HCT116 (cell line): ENCODE measurements around the gene COG1. TPM values are rescaled to one million over a fixed set of nuclear protein-coding genes. Genes with fewer than 3 reads are reported as not detected.

Source experiments
- ATAC-seq: fragments of 200-7000 bp; cut with Tn5 transposase; 2 replicates; pipeline ENCODE4 v1.9.1; 2020; ENCODE audit warnings: mild to moderate bottlenecking, moderate library complexity
- BruUV-seq: library from RNA; stranded (reverse); fragments of 400-500 nt; replicated peaks from 2 replicates; lab custom pipeline; 2021; lab: Mats Ljungman, UMichigan
- CTCF ChIA-PET: fragments of 300-600 bp; sonication (Branson Sonifier 250); formaldehyde crosslinking; loops from one replicate; lab custom pipeline; 2021; ENCODE audit warnings: antibody characterized with exemption; lab: Charles Lee
- POLR2A ChIA-PET: fragments of 300-600, 350-600 bp; sonication (Branson Sonifier 250); formaldehyde crosslinking; loops from one replicate; lab custom pipeline; 2021; ENCODE audit warnings: antibody characterized with exemption; lab: Charles Lee
- RAD21 ChIA-PET, 2 experiments: fragments of 300-600 bp; sonication (Branson Sonifier 250); formaldehyde crosslinking; loops; one replicate each; lab custom pipeline; 2023; ENCODE audit warnings: low total read pairs in 2 of 2; ENCODE audit not compliant: uncharacterized antibody in 2 of 2, unreplicated experiment in 2 of 2, low non-redundant PET in 1 of 2; lab: Charles Lee
- DNase-seq: peaks from one replicate; pipeline ENCODE4 v3.0.0-alpha.2; 2010; ENCODE audit warnings: low read depth, low spot score
- H2AFZ ChIP-seq: fragments of 200-600 bp; shearing (Covaris generic), sonication (generic); 2 replicates; pipeline ENCODE4 v1.6.1; 2017; ENCODE audit warnings: low read depth, mixed run types, mixed read lengths, antibody characterized with exemption, low read length; ENCODE audit not compliant: poor library complexity, severe bottlenecking
- H3K27ac ChIP-seq: 2 replicates; pipeline ENCODE4 v1.5.1; 2012; ENCODE audit warnings: low read depth, low read length
- H3K27me3 ChIP-seq: fragments of 200-600 bp; sonication (generic); 2 replicates; pipeline ENCODE4 v1.6.1; 2016; ENCODE audit warnings: mixed run types, low read length, mixed read lengths; ENCODE audit not compliant: insufficient read depth
- H3K36me3 ChIP-seq, 2 experiments: fragments of 200-500 bp in 1 of 2; fragments of 200-600 bp in 1 of 2; sonication (Bioruptor generic) in 1 of 2; sonication (generic) in 1 of 2; 2 replicates each; pipeline versions ENCODE4 v1.5.1 to v1.6.1; 2014 to 2016; ENCODE audit warnings: low read length in 2 of 2, inconsistent platforms in 1 of 2, mixed read lengths in 1 of 2, mixed run types in 1 of 2; ENCODE audit not compliant: insufficient read depth in 2 of 2, control insufficient read depth in 1 of 2
- H3K4me1 ChIP-seq, 2 experiments: fragments of 200-600 bp in 1 of 2; sonication (generic) in 1 of 2; 2 replicates each; pipeline versions ENCODE4 v1.5.1 to v1.6.1; 2012 to 2017; ENCODE audit warnings: low read length in 2 of 2, inconsistent platforms in 1 of 2, mild to moderate bottlenecking in 1 of 2, mixed read lengths in 1 of 2, mixed run types in 1 of 2, moderate library complexity in 1 of 2; ENCODE audit not compliant: insufficient read depth in 2 of 2, control insufficient read depth in 1 of 2
- H3K4me2 ChIP-seq: fragments of 200-600 bp; sonication (generic); 2 replicates; pipeline ENCODE4 v1.6.1; 2017; ENCODE audit warnings: mixed run types, low read length, mixed read lengths
- H3K4me3 ChIP-seq, 2 experiments: fragments of 200-600 bp in 1 of 2; sonication (generic) in 1 of 2; replicated peaks in 1 of 2; 2 replicates each; pipeline ENCODE4 v1.5.1; 2011 to 2016; ENCODE audit warnings: low read length in 2 of 2, control low read depth in 1 of 2, low read depth in 1 of 2, mild to moderate bottlenecking in 1 of 2, mixed read lengths in 1 of 2, mixed run types in 1 of 2
- H3K79me2 ChIP-seq: fragments of 200-600 bp; sonication (generic); 2 replicates; pipeline ENCODE4 v1.6.1; 2017; ENCODE audit warnings: mild to moderate bottlenecking, mixed run types, low read length, moderate library complexity, mixed read lengths; ENCODE audit not compliant: insufficient read depth
- H3K9ac ChIP-seq: fragments of 200-600 bp; sonication (generic); 2 replicates; pipeline ENCODE4 v1.6.1; 2016; ENCODE audit warnings: low read length, mixed read lengths
- H3K9me2 ChIP-seq: fragments of 200-600 bp; sonication (generic), shearing (Covaris generic); 2 replicates; pipeline ENCODE4 v1.6.1; 2017; ENCODE audit warnings: mixed run types, mild to moderate bottlenecking, moderate library complexity; ENCODE audit not compliant: insufficient read depth
- H3K9me3 ChIP-seq, 2 experiments: fragments of 200-500 bp in 1 of 2; fragments of 200-600 bp in 1 of 2; sonication (Bioruptor generic) in 1 of 2; sonication (generic) in 1 of 2; 2 replicates each; pipeline ENCODE4 v1.6.1; 2014 to 2017; ENCODE audit warnings: low read length in 2 of 2, mixed read lengths in 2 of 2, inconsistent platforms in 1 of 2, low read depth in 1 of 2, mild to moderate bottlenecking in 1 of 2, mixed run types in 1 of 2, moderate library complexity in 1 of 2; ENCODE audit not compliant: control insufficient read depth in 1 of 2, insufficient read depth in 1 of 2
- H4K20me1 ChIP-seq: fragments of 200-600 bp; sonication (generic), shearing (Covaris generic); 2 replicates; pipeline ENCODE4 v1.6.1; 2017; ENCODE audit warnings: mixed run types, mild to moderate bottlenecking, moderate library complexity; ENCODE audit not compliant: insufficient read depth
- EZH2 ChIP-seq: fragments of 200-600 bp; sonication (generic); IDR thresholded peaks from 2 replicates; pipeline ENCODE4 v1.6.1; 2017; ENCODE audit warnings: antibody characterized with exemption, mixed run types
- EZH2phosphoT487 ChIP-seq: fragments of 200-600 bp; IDR thresholded peaks from 2 replicates; pipeline ENCODE4 v1.6.1; 2018; ENCODE audit warnings: antibody characterized with exemption, borderline replicate concordance
- FOSL1 ChIP-seq: IDR thresholded peaks from 2 replicates; pipeline ENCODE4 v1.6.1; 2012; ENCODE audit warnings: low read depth
- YY1 ChIP-seq: IDR thresholded peaks from 2 replicates; pipeline ENCODE4 v1.6.1; 2011; ENCODE audit warnings: low read length, low read depth, moderate library complexity, mild to moderate bottlenecking; ENCODE audit not compliant: insufficient replicate concordance; ENCODE audit errors: extremely low read depth
- intact Hi-C: fragments of 100-400 bp; cut with micrococcal nuclease; formaldehyde crosslinking; loops from 2 replicates; pipeline ENCODE4 v1.10.0; 2022
- total RNA-seq: library from RNA; stranded (reverse); gene quantifications from one replicate; pipeline ENCODE4 v1.2.1, GENCODE V29; 2021; ENCODE audit not compliant: unreplicated experiment

COG1 gene
- total RNA-seq, 1 experiment from 2014 or later = 44.6 TPM

- Histone ChIP-seq H3K9me2 (no peaks in the 10 kb centered on the region), H3K27ac (no peak overlapping the region), H3K79me2 (peaks cover 88% of the 10 kb centered on the region), H3K4me1 (peaks cover 15 to 26% of the 10 kb centered on the region in 2 experiments), H3K9ac (no peak overlapping the region), H3K36me3 (peaks cover 0 to 12% of the 10 kb centered on the region in 2 experiments; a peak in 2 of 4 replicates), H3K4me3 (no peak overlapping the region), H3K27me3 (no peaks in the 10 kb centered on the region), H4K20me1 (peaks cover 6% of the 10 kb centered on the region; the same call in 1 of the 2 replicates), H3K4me2 (no peak overlapping the region), H3K9me3 (no peaks in the 10 kb centered on the region), H2AFZ (no peak overlapping the region)
- ATAC-seq (no peak), DNase-seq (no peak)
- ChIA-PET POLR2A (interaction anchor here (1.5 kb wide), 1 partner anchor 632 kb away, joined by 3 read pairs; no protein-coding TSS in a partner anchor), CTCF (no interaction called here), RAD21 (no interaction called here)
- intact Hi-C loops = no loop called here
- no peak for TF ChIP-seq EZH2phosphoT487
- no TSS peak for BruUV-seq
Measured at GRCh38 chr17:73224663-73225305, 31.9 kb downstream of the COG1 start.

- TF ChIP-seq YY1 = no peak
- TF ChIP-seq EZH2 = no peak
- TF ChIP-seq FOSL1 = no peak
- intact Hi-C loops = no loop called here
- Histone ChIP-seq H3K27me3 (no peaks in the 10 kb centered on the region), H3K9me2 (no peaks in the 10 kb centered on the region), H3K36me3 (peaks cover 0 to 12% of the 10 kb centered on the region in 2 experiments; a peak in 2 of 4 replicates), H4K20me1 (peaks cover 6% of the 10 kb centered on the region; the same call in 1 of the 2 replicates), H3K9ac (no peak overlapping the region), H3K9me3 (no peaks in the 10 kb centered on the region), H3K79me2 (peaks cover 90% of the 10 kb centered on the region), H3K27ac (no peak overlapping the region), H2AFZ (no peak overlapping the region), H3K4me2 (no peak overlapping the region), H3K4me1 (peaks cover 26 to 43% of the 10 kb centered on the region in 2 experiments), H3K4me3 (no peak overlapping the region)
- CTCF ChIA-PET = interaction anchor here (2.3 kb wide), 1 partner anchor 501 kb away, joined by 7 read pairs; no protein-coding TSS in a partner anchor
- BruUV-seq = no TSS peak
- POLR2A ChIA-PET = no interaction called here
- RAD21 ChIA-PET = no interaction called here
- ATAC-seq = no peak
- no peak for DNase-seq
Measured at GRCh38 chr17:73226556-73227172, 33.8 kb downstream of the COG1 start.
